ENCODE data around the gene LINGO4. TPM values are rescaled to one million over a fixed set of nuclear protein-coding genes. Genes with fewer than 3 reads are reported as not detected.
A peak's percentile ranks its signal among the peaks of the same experiment; 100 is the strongest.

LINGO4 gene
- total and polyA plus RNA-seq, 11 donors, result 0.11 to 1.0 (median 0.56) TPM

DNA sequence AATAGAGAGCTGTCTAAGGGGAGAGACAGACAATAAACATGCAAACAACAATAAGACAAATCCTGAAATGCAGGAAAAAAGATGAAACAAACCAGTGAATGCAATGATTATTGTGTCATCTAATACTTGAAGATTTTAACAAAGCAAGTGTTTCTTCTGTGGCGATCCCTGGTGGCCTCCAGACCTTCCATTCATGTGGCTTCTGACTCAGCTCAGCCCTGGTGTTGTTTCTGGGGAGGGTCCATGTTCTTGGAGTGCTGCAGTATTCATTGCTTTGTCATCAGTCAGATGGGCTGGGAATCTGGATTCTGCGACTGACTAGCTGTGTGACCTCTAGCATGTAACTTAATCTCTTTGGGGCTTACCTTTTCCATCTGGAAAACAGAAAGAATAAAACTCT is 35.9 kb upstream of the LINGO4 start:
- H3K27ac ChIP-seq, result no peak overlapping the region
- ATAC-seq (no peak), DNase-seq (no peak)
- no peaks in the 10 kb centered on the region for H3K36me3 ChIP-seq
- peaks cover 16 to 46% (median 29%) of the 10 kb centered on the region in 9 donors for H3K27me3 ChIP-seq
- peaks cover 0 to 31% (median 19%) of the 10 kb centered on the region in 12 donors for H3K4me1 ChIP-seq
- H3K9me3 ChIP-seq, result no peaks in the 10 kb centered on the region
- WGBS, 4 donors, result 86 to 97% (median 93%) methylated on average over 2 of the region's 2 CpGs
- no peak for TF ChIP-seq POLR2A (IDR thresholded peaks at IDR 0.05)
- TF ChIP-seq, protein P1, sequence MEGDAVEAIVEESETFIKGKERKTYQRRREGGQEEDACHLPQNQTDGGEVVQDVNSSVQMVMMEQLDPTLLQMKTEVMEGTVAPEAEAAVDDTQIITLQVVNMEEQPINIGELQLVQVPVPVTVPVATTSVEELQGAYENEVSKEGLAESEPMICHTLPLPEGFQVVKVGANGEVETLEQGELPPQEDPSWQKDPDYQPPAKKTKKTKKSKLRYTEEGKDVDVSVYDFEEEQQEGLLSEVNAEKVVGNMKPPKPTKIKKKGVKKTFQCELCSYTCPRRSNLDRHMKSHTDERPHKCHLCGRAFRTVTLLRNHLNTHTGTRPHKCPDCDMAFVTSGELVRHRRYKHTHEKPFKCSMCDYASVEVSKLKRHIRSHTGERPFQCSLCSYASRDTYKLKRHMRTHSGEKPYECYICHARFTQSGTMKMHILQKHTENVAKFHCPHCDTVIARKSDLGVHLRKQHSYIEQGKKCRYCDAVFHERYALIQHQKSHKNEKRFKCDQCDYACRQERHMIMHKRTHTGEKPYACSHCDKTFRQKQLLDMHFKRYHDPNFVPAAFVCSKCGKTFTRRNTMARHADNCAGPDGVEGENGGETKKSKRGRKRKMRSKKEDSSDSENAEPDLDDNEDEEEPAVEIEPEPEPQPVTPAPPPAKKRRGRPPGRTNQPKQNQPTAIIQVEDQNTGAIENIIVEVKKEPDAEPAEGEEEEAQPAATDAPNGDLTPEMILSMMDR (IDR thresholded peaks at IDR 0.05), result no peak
- H3K4me3 ChIP-seq, result no peak overlapping the region
- intact Hi-C loops (cut with DNase I), result no loop called here

- peak overlapping the region in 3 of 12 donors; percentile 46 to 68 (median 49) for H3K27ac ChIP-seq
- intact Hi-C loops (cut with DNase I), result no loop called here
- DNase-seq (no peak), ATAC-seq (no peak)
- no peaks in the 10 kb centered on the region for H3K9me3 ChIP-seq
- no peak for TF ChIP-seq POLR2A (IDR thresholded peaks at IDR 0.05)
- TF ChIP-seq, protein P1 (IDR thresholded peaks at IDR 0.05), result no peak
- H3K4me3 ChIP-seq, result peak overlapping the region in 1 of 12 donors; percentile 57
- peaks cover 0 to 29% (median 19%) of the 10 kb centered on the region in 12 donors for H3K4me1 ChIP-seq
- no peaks in the 10 kb centered on the region for H3K36me3 ChIP-seq
- H3K27me3 ChIP-seq, result peaks cover 16 to 46% (median 29%) of the 10 kb centered on the region in 9 donors
These were observed 35.2 kb upstream of the LINGO4 start for GRCh38 chr1:151840421-151840820.

- Histone ChIP-seq H3K4me1 (peaks cover 0 to 29% (median 19%) of the 10 kb centered on the region in 12 donors), H3K27me3 (peaks cover 16 to 46% (median 29%) of the 10 kb centered on the region in 9 donors)
- ATAC-seq, result peak in 3 of 4 donors; percentile 43 to 52 (median 51)
These were observed 34.5 kb upstream of the LINGO4 start, which contains the start of gene C2CD4D for GRCh38 chr1:151839457-151840403. TSS of gene C2CD4D (minus strand) at chr1:151839820. CDS start at chr1:151838989, 831 bp downstream.

More at GRCh38 chr1:151839457-151840403, 34.5 kb upstream of the LINGO4 start, which contains the start of gene C2CD4D:
- Histone ChIP-seq H3K36me3 (no peaks in the 10 kb centered on the region), H3K4me3 (peak within 1 kb of the TSS; percentile 31 to 60 (median 50)), H3K27ac (peak within 1 kb of the TSS in 5 of 12 donors; percentile 34 to 68 (median 49)), H3K9me3 (no peaks in the 10 kb centered on the region)
- 5 to 14% (median 9%) methylated on average over 35 to 47 of the region's 47 CpGs for WGBS, 4 donors
- DNase-seq, result peak in 1 of 5 donors; percentile 31
- intact Hi-C loops (cut with DNase I), result loop anchor here in 8 of 10 donors (5.0 to 10.0 kb wide), 7 partner anchors 102 to 395 kb away; partner anchors contain the start of gene POGZ (in 1 of the 8)
- TF ChIP-seq, protein P1 (IDR thresholded peaks at IDR 0.05), result no peak
- TF ChIP-seq POLR2A (IDR thresholded peaks at IDR 0.05), result no peak
